Neuronal stem cell (in vitro differentiated cells): ENCODE results near the gene PPID.
"Not testable (repeated sequence)": the region's sequence is repeated elsewhere in the genome, so short reads cannot be mapped to it uniquely, and the experiment has no call there.

ENCODE experiments used
- DNase-seq: peaks from one replicate; pipeline ENCODE4 v3.0.0-alpha.2; 2013; ENCODE audit warnings: low spot score
- H2AFZ ChIP-seq: one replicate; pipeline ENCODE4 v1.6.1; 2013; ENCODE audit warnings: mild to moderate bottlenecking, low read length, inconsistent platforms
- H2AK5ac ChIP-seq: 2 replicates; pipeline ENCODE4 v1.6.1; 2013; ENCODE audit warnings: low read depth, mild to moderate bottlenecking, inconsistent platforms, low read length, moderate library complexity, mixed read lengths
- H2BK120ac ChIP-seq: 2 replicates; pipeline ENCODE4 v1.6.1; 2013; ENCODE audit warnings: low read depth, mild to moderate bottlenecking, inconsistent platforms, low read length, moderate library complexity, mixed read lengths
- H2BK12ac ChIP-seq: one replicate; pipeline ENCODE4 v1.6.1; 2013; ENCODE audit warnings: low read length, inconsistent platforms
- H2BK15ac ChIP-seq: 2 replicates; pipeline ENCODE4 v1.6.1; 2013; ENCODE audit warnings: mild to moderate bottlenecking, low read length, inconsistent platforms, mixed read lengths
- H2BK5ac ChIP-seq: one replicate; pipeline ENCODE4 v1.6.1; 2013; ENCODE audit warnings: inconsistent platforms, mild to moderate bottlenecking, low read length, moderate library complexity
- H3K14ac ChIP-seq: one replicate; pipeline ENCODE4 v1.6.1; 2013; ENCODE audit warnings: low read length, inconsistent platforms
- H3K18ac ChIP-seq: 2 replicates; pipeline ENCODE4 v1.6.1; 2013; ENCODE audit warnings: low read length, inconsistent platforms
- H3K23ac ChIP-seq: 2 replicates; pipeline ENCODE4 v1.6.1; 2013; ENCODE audit warnings: low read depth, mild to moderate bottlenecking, mixed read lengths, low read length, inconsistent platforms; ENCODE audit not compliant: poor library complexity
- H3K27ac ChIP-seq: replicated peaks from 3 replicates; pipeline ENCODE4 v1.5.1; 2013; ENCODE audit warnings: low read length, inconsistent platforms
- H3K27me3 ChIP-seq, 3 experiments: 2 replicates each; pipeline ENCODE4 v1.6.1; 2013; ENCODE audit warnings: low read length in 3 of 3, mild to moderate bottlenecking in 2 of 3, inconsistent platforms in 1 of 3, low read depth in 1 of 3, mixed read lengths in 1 of 3, moderate library complexity in 1 of 3; ENCODE audit not compliant: control insufficient read depth in 3 of 3, insufficient read depth in 3 of 3
- H3K36me3 ChIP-seq, 2 donors: replicated peaks in 1 of 2; 2 replicates each; pipeline ENCODE4 v1.6.1; 2013; ENCODE audit warnings: low read length in 2 of 2; ENCODE audit not compliant: control insufficient read depth in 2 of 2, insufficient read depth in 2 of 2
- H3K4ac ChIP-seq: 2 replicates; pipeline ENCODE4 v1.6.1; 2013; ENCODE audit warnings: inconsistent platforms, mild to moderate bottlenecking, low read length, moderate library complexity
- H3K4me1 ChIP-seq, 2 donors: 1 replicate in 1 of 2; 2 replicates in 1 of 2; pipeline ENCODE4 v1.6.1; 2013; ENCODE audit warnings: low read length in 2 of 2, low read depth in 1 of 2; ENCODE audit not compliant: control insufficient read depth in 2 of 2, insufficient read depth in 1 of 2
- H3K4me2 ChIP-seq: one replicate; pipeline ENCODE4 v1.6.1; 2013; ENCODE audit warnings: mild to moderate bottlenecking, low read length, inconsistent platforms; ENCODE audit not compliant: insufficient read depth, poor library complexity, severe bottlenecking
- H3K4me3 ChIP-seq, 2 donors: 2 replicates each; pipeline ENCODE4 v1.5.1; 2013; ENCODE audit warnings: low read length in 2 of 2, mild to moderate bottlenecking in 2 of 2, inconsistent platforms in 1 of 2, moderate library complexity in 1 of 2
- H3K79me1 ChIP-seq: one replicate; pipeline ENCODE4 v1.6.1; 2013; ENCODE audit warnings: low read depth, mild to moderate bottlenecking, inconsistent platforms, low read length, moderate library complexity
- H3K9ac ChIP-seq: one replicate; pipeline ENCODE4 v1.6.1; 2013; ENCODE audit warnings: mild to moderate bottlenecking, low read depth, low read length, inconsistent platforms; ENCODE audit not compliant: poor library complexity
- H3K9me3 ChIP-seq, 2 donors: replicated peaks in 1 of 2; 2 replicates each; pipeline versions ENCODE3 to v1.6.1; 2013; ENCODE audit warnings: low read length in 2 of 2, mild to moderate bottlenecking in 2 of 2, inconsistent platforms in 1 of 2, low read depth in 1 of 2, mixed read lengths in 1 of 2, moderate library complexity in 1 of 2; ENCODE audit not compliant: control insufficient read depth in 2 of 2, insufficient read depth in 1 of 2
- H4K8ac ChIP-seq: one replicate; pipeline ENCODE4 v1.6.1; 2013; ENCODE audit warnings: low read depth, mild to moderate bottlenecking, inconsistent platforms, low read length, moderate library complexity
- H4K91ac ChIP-seq: one replicate; pipeline ENCODE4 v1.6.1; 2013; ENCODE audit warnings: low read length, low read depth, mild to moderate bottlenecking, inconsistent platforms; ENCODE audit not compliant: poor library complexity
- WGBS, 2 donors: extraction: QIAGEN DNeasy Blood & Tissue Kit; methylation state at CpG; one replicate each; pipeline ENCODE4 v1.1.7; 2013; ENCODE audit warnings: missing lambda C conversion rate in 2 of 2, mixed read lengths in 1 of 2; ENCODE audit not compliant: insufficient read length in 2 of 2, insufficient replicate concordance in 1 of 2; ENCODE audit errors: extremely low coverage in 2 of 2; 5-methylcytosine and 5-hydroxymethylcytosine counted together

PPID gene

GRCh38 chr4:158714937-158715336, 8.3 kb downstream of the PPID start:
- Histone ChIP-seq H3K27ac (no peak overlapping the region), H3K36me3 (peaks cover 27 to 98% of the 10 kb centered on the region in 2 donors), H3K79me1 (no peaks in the 10 kb centered on the region), H4K91ac (no peak overlapping the region), H2BK5ac (no peak overlapping the region), H3K27me3 (no peaks in the 10 kb centered on the region), H3K18ac (no peak overlapping the region), H2BK120ac (no peak overlapping the region), H3K4me1 (no peaks in the 10 kb centered on the region), H2BK12ac (no peak overlapping the region), H3K9me3 (no peaks in the 10 kb centered on the region), H3K4ac (no peak overlapping the region), H2BK15ac (no peak overlapping the region), H3K23ac (no peak overlapping the region), H3K4me3 (no peak overlapping the region), H4K8ac (no peak overlapping the region), H3K4me2 (no peak overlapping the region), H3K9ac (no peak overlapping the region), H2AFZ (no peak overlapping the region), H3K14ac (no peak overlapping the region), H2AK5ac (no peak overlapping the region)
- DNase-seq: no peak
- no CpG with 5 or more reads among the region's 4 CpGs for WGBS, 2 donors

GRCh38 chr4:158712622-158713021, 10.6 kb downstream of the PPID start:
- H3K4me3 ChIP-seq, H2BK120ac ChIP-seq, H3K4ac ChIP-seq, H3K79me1 ChIP-seq, H2BK5ac ChIP-seq, DNase-seq, H2AK5ac ChIP-seq, H3K23ac ChIP-seq, H2BK15ac ChIP-seq, H4K91ac ChIP-seq, H3K9ac ChIP-seq, H3K9me3 ChIP-seq, H3K14ac ChIP-seq, H3K27me3 ChIP-seq, H3K4me1 ChIP-seq, H4K8ac ChIP-seq, H2BK12ac ChIP-seq, H3K27ac ChIP-seq, H3K18ac ChIP-seq, H3K4me2 ChIP-seq, H2AFZ ChIP-seq: not testable (repeated sequence)
- WGBS, 2 donors: no CpG with 5 or more reads among the region's 4 CpGs
- peaks cover 20 to 97% of the 10 kb centered on the region in 2 donors for H3K36me3 ChIP-seq

GRCh38 chr4:158710814-158711213, 12.4 kb downstream of the PPID start:
- Histone ChIP-seq H3K23ac (no peak overlapping the region), H2BK15ac (no peak overlapping the region), H3K9ac (no peak overlapping the region), H2BK5ac (no peak overlapping the region), H3K9me3 (no peaks in the 10 kb centered on the region), H3K4me3 (no peak overlapping the region), H3K4me1 (no peaks in the 10 kb centered on the region), H4K8ac (no peak overlapping the region), H4K91ac (no peak overlapping the region), H2AFZ (no peak overlapping the region), H3K36me3 (peaks cover 19 to 97% of the 10 kb centered on the region in 2 donors), H2BK12ac (no peak overlapping the region), H3K27me3 (no peaks in the 10 kb centered on the region), H2AK5ac (no peak overlapping the region), H3K27ac (no peak overlapping the region), H3K14ac (no peak overlapping the region), H3K79me1 (no peaks in the 10 kb centered on the region), H3K18ac (no peak overlapping the region), H3K4me2 (no peak overlapping the region), H2BK120ac (no peak overlapping the region), H3K4ac (no peak overlapping the region)
- WGBS, 2 donors: no CpG with 5 or more reads among the region's 1 CpG
- no peak for DNase-seq

GRCh38 chr4:158704274-158704673, 18.9 kb downstream of the PPID start:
- Histone ChIP-seq H2BK5ac (no peak overlapping the region), H3K4ac (no peak overlapping the region), H3K4me1 (peaks cover 0 to 4% of the 10 kb centered on the region in 2 donors), H2AFZ (no peak overlapping the region), H3K27me3 (no peaks in the 10 kb centered on the region), H3K18ac (no peak overlapping the region), H3K27ac (no peak overlapping the region), H4K8ac (no peak overlapping the region), H3K79me1 (no peaks in the 10 kb centered on the region), H2BK15ac (no peak overlapping the region), H3K23ac (no peak overlapping the region), H2BK120ac (no peak overlapping the region), H2BK12ac (no peak overlapping the region), H3K14ac (no peak overlapping the region), H2AK5ac (no peak overlapping the region), H3K9ac (no peak overlapping the region), H3K36me3 (peaks cover 3 to 36% of the 10 kb centered on the region in 2 donors), H3K9me3 (no peaks in the 10 kb centered on the region), H4K91ac (no peak overlapping the region), H3K4me2 (no peak overlapping the region), H3K4me3 (no peak overlapping the region)
- WGBS, 2 donors: no CpG with 5 or more reads among the region's 4 CpGs
- DNase-seq: no peak
